Loucy (cell line): ENCODE results near the gene PAQR6.
"Not testable (repeated sequence)": the region's sequence is repeated elsewhere in the genome, so short reads cannot be mapped to it uniquely, and the experiment has no call there.

ENCODE experiments used
- H2AFZ ChIP-seq: fragments of 200-600 bp; sonication (generic); 2 replicates; pipeline ENCODE4 v1.6.0; 2016; ENCODE audit warnings: antibody characterized with exemption, mild to moderate bottlenecking, low read length, moderate library complexity
- H3F3A ChIP-seq: fragments of 200-600 bp; 2 replicates; pipeline ENCODE4 v1.6.0; 2016; ENCODE audit warnings: antibody characterized with exemption, low read depth, mild to moderate bottlenecking
- H3K27me3 ChIP-seq: fragments of 200-600 bp; sonication (generic); 2 replicates; pipeline ENCODE4 v1.6.1; 2014; ENCODE audit warnings: low read length, mild to moderate bottlenecking; ENCODE audit not compliant: insufficient read depth, poor library complexity, severe bottlenecking
- H3K36me3 ChIP-seq: fragments of 200-600 bp; sonication (generic); 2 replicates; pipeline ENCODE4 v1.6.1; 2016; ENCODE audit warnings: low read length; ENCODE audit not compliant: insufficient read depth
- H3K4me1 ChIP-seq: fragments of 200-600 bp; sonication (generic); 2 replicates; pipeline ENCODE4 v1.5.1; 2014; ENCODE audit warnings: low read length, mild to moderate bottlenecking; ENCODE audit not compliant: insufficient read depth, poor library complexity, severe bottlenecking
- H3K4me2 ChIP-seq: fragments of 200-600 bp; sonication (generic); 2 replicates; pipeline ENCODE4 v1.6.0; 2014; ENCODE audit warnings: antibody characterized with exemption, low read length, low read depth, mild to moderate bottlenecking; ENCODE audit not compliant: poor library complexity, severe bottlenecking
- H3K4me3 ChIP-seq: fragments of 200-600 bp; sonication (generic); 2 replicates; pipeline ENCODE4 v1.5.1; 2014; ENCODE audit warnings: low read length, mild to moderate bottlenecking, mixed read lengths; ENCODE audit not compliant: poor library complexity, severe bottlenecking
- H3K79me2 ChIP-seq: fragments of 200-600 bp; sonication (generic); 2 replicates; pipeline ENCODE4 v1.6.1; 2014; ENCODE audit warnings: low read length; ENCODE audit not compliant: insufficient read depth
- H3K9ac ChIP-seq: fragments of 200-600 bp; sonication (generic); 2 replicates; pipeline ENCODE4 v1.6.0; 2014; ENCODE audit warnings: mild to moderate bottlenecking, low read depth, low read length, moderate library complexity; ENCODE audit not compliant: poor library complexity, severe bottlenecking
- H3K9me2 ChIP-seq: fragments of 200-600 bp; sonication (generic); replicated peaks from 2 replicates; pipeline ENCODE4 v1.6.1; 2016; ENCODE audit warnings: low read depth, low read length, mixed read lengths
- H3K9me3 ChIP-seq: fragments of 200-600 bp; sonication (generic); 2 replicates; pipeline ENCODE4 v1.6.1; 2014; ENCODE audit warnings: mild to moderate bottlenecking, antibody characterized with exemption, low read length, low read depth; ENCODE audit not compliant: insufficient read depth
- H4K20me1 ChIP-seq: fragments of 200-600 bp; sonication (generic); 2 replicates; pipeline ENCODE4 v1.6.0; 2014; ENCODE audit warnings: antibody characterized with exemption, low read length, mild to moderate bottlenecking; ENCODE audit not compliant: insufficient read depth, poor library complexity, severe bottlenecking
- EZH2phosphoT487 ChIP-seq: fragments of 200-600 bp; IDR thresholded peaks from 2 replicates; pipeline ENCODE4 v1.6.1; 2018; ENCODE audit warnings: antibody characterized with exemption, mild to moderate bottlenecking, moderate library complexity, borderline replicate concordance
- TF ChIP-seq, protein P1 (sequence below): fragments of 200-600 bp; sonication (generic); conservative IDR thresholded peaks from 2 replicates; pipeline ENCODE4 v1.5.1; 2014; ENCODE audit warnings: mild to moderate bottlenecking, antibody characterized with exemption, low read length

PAQR6 gene

DNA sequence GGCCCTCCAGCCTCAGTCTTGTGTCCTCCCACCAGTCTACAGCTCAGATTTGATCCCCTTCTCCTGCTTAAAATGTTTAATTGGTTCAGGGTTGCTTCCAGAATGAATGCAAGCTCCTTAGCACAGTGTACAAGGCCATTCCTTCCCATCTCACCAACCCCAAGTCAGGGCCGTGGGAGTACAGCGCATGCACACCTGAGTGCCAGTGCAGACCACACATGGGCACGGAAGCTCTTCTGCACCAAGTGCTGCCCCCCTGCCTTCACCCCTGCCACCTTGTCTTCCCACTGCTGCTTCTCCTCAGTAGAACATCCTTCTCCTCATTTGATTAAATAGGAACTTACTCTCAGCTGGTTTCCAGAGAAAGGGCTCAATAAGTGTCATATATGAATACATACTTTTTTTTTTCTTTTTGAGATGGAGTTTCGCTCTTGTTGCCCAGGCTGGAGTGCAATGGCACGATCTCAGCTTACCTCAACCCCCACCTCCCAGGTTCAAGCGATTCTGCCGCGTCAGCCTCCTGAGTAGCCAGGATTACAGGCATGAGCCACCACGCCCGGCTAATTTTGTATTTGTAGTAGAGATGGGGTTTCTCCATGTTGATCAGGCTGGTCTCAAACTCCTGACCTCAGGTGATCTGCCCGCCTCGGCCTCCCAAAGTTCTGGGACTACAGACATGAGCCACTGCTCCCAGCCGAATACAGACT lies 25.7 kb downstream of the PAQR6 start:
- Histone ChIP-seq H3K9me2 (no peaks in the 10 kb centered on the region), H3F3A (0 out of 2 replicates have a peak, but pooled peaks cover 3% of the 10 kb centered on the region), H4K20me1 (no peaks in the 10 kb centered on the region), H3K4me1 (peaks cover 7% of the 10 kb centered on the region), H3K79me2 (0 out of 2 replicates have a peak, but pooled peaks cover 5% of the 10 kb centered on the region), H3K9ac (no peak overlapping the region), H3K4me3 (no peak overlapping the region), H3K4me2 (no peak overlapping the region), H3K36me3 (peaks cover 26% of the 10 kb centered on the region; the same call in 1 of the 2 replicates), H2AFZ (no peak overlapping the region), H3K27me3 (no peaks in the 10 kb centered on the region), H3K9me3 (no peaks in the 10 kb centered on the region)
- no peak for TF ChIP-seq EZH2phosphoT487
- TF ChIP-seq, protein P1, sequence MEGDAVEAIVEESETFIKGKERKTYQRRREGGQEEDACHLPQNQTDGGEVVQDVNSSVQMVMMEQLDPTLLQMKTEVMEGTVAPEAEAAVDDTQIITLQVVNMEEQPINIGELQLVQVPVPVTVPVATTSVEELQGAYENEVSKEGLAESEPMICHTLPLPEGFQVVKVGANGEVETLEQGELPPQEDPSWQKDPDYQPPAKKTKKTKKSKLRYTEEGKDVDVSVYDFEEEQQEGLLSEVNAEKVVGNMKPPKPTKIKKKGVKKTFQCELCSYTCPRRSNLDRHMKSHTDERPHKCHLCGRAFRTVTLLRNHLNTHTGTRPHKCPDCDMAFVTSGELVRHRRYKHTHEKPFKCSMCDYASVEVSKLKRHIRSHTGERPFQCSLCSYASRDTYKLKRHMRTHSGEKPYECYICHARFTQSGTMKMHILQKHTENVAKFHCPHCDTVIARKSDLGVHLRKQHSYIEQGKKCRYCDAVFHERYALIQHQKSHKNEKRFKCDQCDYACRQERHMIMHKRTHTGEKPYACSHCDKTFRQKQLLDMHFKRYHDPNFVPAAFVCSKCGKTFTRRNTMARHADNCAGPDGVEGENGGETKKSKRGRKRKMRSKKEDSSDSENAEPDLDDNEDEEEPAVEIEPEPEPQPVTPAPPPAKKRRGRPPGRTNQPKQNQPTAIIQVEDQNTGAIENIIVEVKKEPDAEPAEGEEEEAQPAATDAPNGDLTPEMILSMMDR, result no peak

DNA sequence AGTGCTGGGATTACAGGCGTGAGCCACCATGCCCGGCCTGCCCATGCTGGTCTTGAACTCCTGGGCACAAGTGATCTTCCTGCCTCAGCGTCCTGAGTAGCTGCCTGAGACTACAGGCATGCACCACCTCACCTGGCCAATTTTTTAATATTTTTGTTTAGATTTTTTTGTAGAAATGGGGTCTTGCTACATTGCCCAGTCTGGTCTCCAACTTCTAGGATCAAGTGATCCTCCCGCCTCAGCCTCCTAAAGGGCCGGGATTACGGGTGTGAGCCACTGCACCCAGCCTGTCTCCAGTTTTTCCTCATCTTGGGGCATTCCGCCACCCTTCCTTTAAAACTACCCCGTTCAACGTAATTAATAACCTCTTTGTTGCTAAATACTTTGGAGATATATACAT lies 27.6 kb downstream of the PAQR6 start:
- Histone ChIP-seq H3F3A (0 out of 2 replicates have a peak, but pooled peaks cover 3% of the 10 kb centered on the region), H3K9me2 (no peaks in the 10 kb centered on the region), H3K79me2 (peaks cover 11% of the 10 kb centered on the region; the same call in 1 of the 2 replicates), H3K9me3 (no peaks in the 10 kb centered on the region), H3K4me1 (peaks cover 7% of the 10 kb centered on the region), H3K36me3 (peaks cover 21% of the 10 kb centered on the region; the same call in 1 of the 2 replicates), H4K20me1 (no peaks in the 10 kb centered on the region), H3K4me3 (no peak overlapping the region), H3K9ac (no peak overlapping the region), H3K27me3 (no peaks in the 10 kb centered on the region), H3K4me2 (no peak overlapping the region), H2AFZ (no peak overlapping the region)
- TF ChIP-seq, protein P1, result no peak
- no peak for TF ChIP-seq EZH2phosphoT487

DNA sequence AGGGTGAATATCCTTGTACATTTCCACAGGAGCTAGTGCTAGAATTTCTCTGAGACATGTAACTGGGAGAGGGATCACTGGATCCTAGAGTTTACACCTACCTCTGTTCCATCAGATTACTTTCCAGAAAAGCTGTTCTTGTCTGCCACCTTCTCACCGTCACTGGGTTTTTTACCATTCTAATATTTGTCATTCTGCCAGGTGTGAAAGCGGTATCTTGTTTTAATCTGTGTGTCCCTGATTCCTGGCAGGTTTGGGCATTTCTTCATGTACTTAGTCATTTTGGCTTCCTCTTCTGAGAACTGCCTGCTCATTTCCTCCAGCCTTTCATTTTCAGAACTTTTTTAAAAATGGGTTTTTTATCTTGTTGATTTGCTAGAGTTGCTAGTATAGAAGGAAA lies 30.0 kb downstream of the PAQR6 start:
- Histone ChIP-seq H3K36me3 (peaks cover 11% of the 10 kb centered on the region; the same call in 1 of the 2 replicates), H2AFZ (no peak overlapping the region), H3K79me2 (peaks cover 30% of the 10 kb centered on the region), H3K4me2 (peak overlapping the region; percentile 29), H3K9ac (no peak overlapping the region), H3K9me3 (no peaks in the 10 kb centered on the region), H3K27me3 (no peaks in the 10 kb centered on the region), H3K4me1 (peaks cover 14% of the 10 kb centered on the region), H3F3A (0 out of 2 replicates have a peak, but pooled peaks cover 3% of the 10 kb centered on the region), H3K4me3 (no peak overlapping the region), H3K9me2 (no peaks in the 10 kb centered on the region), H4K20me1 (no peaks in the 10 kb centered on the region)
- TF ChIP-seq, protein P1, result no peak
- no peak for TF ChIP-seq EZH2phosphoT487

DNA sequence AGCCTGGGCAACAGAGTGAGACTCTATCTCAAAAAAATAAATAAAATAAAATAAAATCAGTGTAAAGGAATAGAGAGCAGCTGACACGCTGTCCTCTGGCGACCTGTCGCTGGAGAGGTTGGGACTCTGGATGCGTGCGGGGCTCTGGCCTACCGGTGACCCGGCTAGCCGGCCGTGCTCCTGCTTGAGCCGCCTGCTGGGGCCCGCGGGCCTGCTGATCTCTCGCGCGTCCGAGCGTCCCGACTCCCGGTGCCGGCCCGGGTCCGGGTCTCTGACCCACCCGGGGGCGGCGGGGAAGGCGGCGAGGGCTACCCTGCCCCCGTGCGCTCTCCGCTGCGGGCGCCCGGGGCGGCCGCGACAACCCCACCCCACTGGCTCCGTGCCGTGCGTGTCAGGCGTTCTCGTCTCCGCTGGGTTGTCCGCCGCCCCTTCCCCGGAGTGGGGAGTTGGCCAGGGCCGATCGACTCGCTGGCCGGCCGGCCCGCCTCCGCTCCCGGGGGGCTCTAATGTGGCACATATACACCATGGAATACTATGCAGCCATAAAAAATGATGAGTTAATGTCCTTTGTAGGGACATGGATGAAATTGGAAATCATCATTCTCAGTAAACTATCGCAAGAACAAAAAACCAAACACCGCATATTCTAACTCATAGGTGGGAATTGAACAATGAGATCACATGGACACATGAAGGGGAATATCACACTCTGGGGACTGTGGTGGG lies 31.3 kb downstream of the PAQR6 start:
- not testable (repeated sequence) for H3K9ac ChIP-seq

More for the DNA sequence above, 31.3 kb downstream of the PAQR6 start:
- H3K4me2 ChIP-seq, H3K36me3 ChIP-seq, H4K20me1 ChIP-seq, H3K4me3 ChIP-seq, H3K9me3 ChIP-seq, H2AFZ ChIP-seq, H3F3A ChIP-seq, H3K27me3 ChIP-seq, H3K9me2 ChIP-seq: not testable (repeated sequence)
- H3K79me2 ChIP-seq, result peaks cover 30% of the 10 kb centered on the region
- peaks cover 20% of the 10 kb centered on the region for H3K4me1 ChIP-seq
